Tibial artery (tissue), 4 donors: ENCODE results near the gene ITGB1.

ENCODE experiments used
- DNase-seq, 2 donors: peaks; one replicate each; pipeline ENCODE4 v3.0.0-alpha.2; 2019
- H3K27ac ChIP-seq, 2 donors: fragments of 200-600 bp; sonication (generic) in 1 of 2; 1 replicate in 1 of 2; 2 replicates in 1 of 2; pipeline ENCODE4 v1.5.1; 2018 to 2019; ENCODE audit warnings: mild to moderate bottlenecking in 1 of 2
- H3K27me3 ChIP-seq, 2 donors: fragments of 200-600 bp; sonication (generic) in 1 of 2; one replicate each; pipeline versions ENCODE4 v1.5.1 to v1.6.0; 2016 to 2019
- H3K36me3 ChIP-seq, 3 donors: fragments of 200-600 bp; sonication (generic) in 2 of 3; one replicate each; pipeline ENCODE4 v1.5.1; 2016 to 2019; ENCODE audit warnings: mild to moderate bottlenecking in 2 of 3
- H3K4me1 ChIP-seq, 4 donors: fragments of 200-600 bp; sonication (generic) in 2 of 4; 1 replicate in 3 of 4; 2 replicates in 1 of 4; pipeline ENCODE4 v1.5.1; 2016 to 2019
- H3K4me3 ChIP-seq, 2 donors: fragments of 200-600 bp; sonication (generic) in 1 of 2; 1 replicate in 1 of 2; 2 replicates in 1 of 2; pipeline ENCODE4 v1.5.1; 2018 to 2019; ENCODE audit warnings: mild to moderate bottlenecking in 2 of 2
- H3K9me3 ChIP-seq, 3 donors: fragments of 200-600 bp; sonication (generic) in 1 of 3; one replicate each; pipeline ENCODE4 v1.5.1; 2016 to 2019
- intact Hi-C: fragments of 100-400 bp; cut with DNase I; formaldehyde crosslinking; loops from one replicate; pipeline ENCODE4 v1.15.0; 2023; ENCODE audit warnings: low total_unique reads
- TF ChIP-seq, protein P1 (sequence below), 2 experiments: fragments of 200-600 bp in 1 of 2; fragments of 450-650 bp in 1 of 2; IDR thresholded peaks; one replicate each; pipeline ENCODE4 v1.5.1; 2017 to 2019; ENCODE audit warnings: antibody characterized with exemption in 2 of 2, mild to moderate bottlenecking in 1 of 2, moderate library complexity in 1 of 2

Gene ITGB1

DNA sequence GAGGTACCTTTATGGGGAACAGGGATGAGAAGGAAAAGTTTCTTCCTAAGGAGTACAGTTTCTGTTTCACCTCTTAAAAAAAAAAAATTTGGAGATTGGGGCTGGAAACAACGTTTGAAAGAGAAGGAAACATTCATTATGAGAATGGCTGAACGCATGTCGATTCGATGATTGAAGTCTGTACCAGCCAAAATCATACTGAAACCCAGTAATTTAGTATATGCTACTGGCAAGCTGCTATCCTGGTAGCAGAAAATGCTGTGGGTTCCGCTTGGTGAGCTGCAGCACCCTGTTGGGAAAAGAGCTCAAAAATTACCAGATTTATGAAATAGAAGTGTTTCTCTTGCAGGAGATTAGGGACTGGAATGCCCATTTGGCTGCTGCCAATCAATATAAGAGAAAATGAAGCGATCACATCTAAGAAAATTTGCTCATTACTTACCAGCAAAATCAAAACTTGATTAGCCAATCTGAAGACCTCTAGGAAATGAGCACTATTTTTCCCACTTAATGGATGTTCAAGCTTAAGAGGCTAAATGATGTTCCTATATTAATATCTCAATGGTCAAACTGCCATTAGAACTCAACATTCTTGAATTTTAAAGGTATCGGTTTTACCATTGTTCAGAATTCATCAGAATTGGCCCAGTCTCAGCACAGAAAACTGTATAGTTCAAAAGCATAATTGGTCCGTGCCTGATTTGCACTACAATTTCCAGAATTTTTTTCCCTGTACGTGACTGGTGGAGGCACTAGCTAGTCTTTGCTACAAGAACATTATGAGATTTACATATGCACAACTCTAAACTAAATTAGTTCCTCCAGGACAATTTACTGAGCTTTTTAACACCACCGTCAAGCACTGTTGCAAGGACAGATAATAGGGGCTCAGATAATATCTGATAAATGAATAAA is 1.2 kb upstream of the ITGB1 start:
- H3K9me3 ChIP-seq = no peaks in the 10 kb centered on the region
- peak overlapping the region; percentile 95 to 98 for H3K27ac ChIP-seq
- no peaks in the 10 kb centered on the region for H3K27me3 ChIP-seq
- H3K4me1 ChIP-seq = peaks cover 0 to 69% (median 36%) of the 10 kb centered on the region in 4 donors
- intact Hi-C loops = no loop called here
- H3K36me3 ChIP-seq = no peaks in the 10 kb centered on the region
- H3K4me3 ChIP-seq = peak overlapping the region; percentile 87 to 98
- TF ChIP-seq, protein P1, sequence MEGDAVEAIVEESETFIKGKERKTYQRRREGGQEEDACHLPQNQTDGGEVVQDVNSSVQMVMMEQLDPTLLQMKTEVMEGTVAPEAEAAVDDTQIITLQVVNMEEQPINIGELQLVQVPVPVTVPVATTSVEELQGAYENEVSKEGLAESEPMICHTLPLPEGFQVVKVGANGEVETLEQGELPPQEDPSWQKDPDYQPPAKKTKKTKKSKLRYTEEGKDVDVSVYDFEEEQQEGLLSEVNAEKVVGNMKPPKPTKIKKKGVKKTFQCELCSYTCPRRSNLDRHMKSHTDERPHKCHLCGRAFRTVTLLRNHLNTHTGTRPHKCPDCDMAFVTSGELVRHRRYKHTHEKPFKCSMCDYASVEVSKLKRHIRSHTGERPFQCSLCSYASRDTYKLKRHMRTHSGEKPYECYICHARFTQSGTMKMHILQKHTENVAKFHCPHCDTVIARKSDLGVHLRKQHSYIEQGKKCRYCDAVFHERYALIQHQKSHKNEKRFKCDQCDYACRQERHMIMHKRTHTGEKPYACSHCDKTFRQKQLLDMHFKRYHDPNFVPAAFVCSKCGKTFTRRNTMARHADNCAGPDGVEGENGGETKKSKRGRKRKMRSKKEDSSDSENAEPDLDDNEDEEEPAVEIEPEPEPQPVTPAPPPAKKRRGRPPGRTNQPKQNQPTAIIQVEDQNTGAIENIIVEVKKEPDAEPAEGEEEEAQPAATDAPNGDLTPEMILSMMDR (IDR thresholded peaks at IDR 0.05) = no peak
- DNase-seq = no peak

DNA sequence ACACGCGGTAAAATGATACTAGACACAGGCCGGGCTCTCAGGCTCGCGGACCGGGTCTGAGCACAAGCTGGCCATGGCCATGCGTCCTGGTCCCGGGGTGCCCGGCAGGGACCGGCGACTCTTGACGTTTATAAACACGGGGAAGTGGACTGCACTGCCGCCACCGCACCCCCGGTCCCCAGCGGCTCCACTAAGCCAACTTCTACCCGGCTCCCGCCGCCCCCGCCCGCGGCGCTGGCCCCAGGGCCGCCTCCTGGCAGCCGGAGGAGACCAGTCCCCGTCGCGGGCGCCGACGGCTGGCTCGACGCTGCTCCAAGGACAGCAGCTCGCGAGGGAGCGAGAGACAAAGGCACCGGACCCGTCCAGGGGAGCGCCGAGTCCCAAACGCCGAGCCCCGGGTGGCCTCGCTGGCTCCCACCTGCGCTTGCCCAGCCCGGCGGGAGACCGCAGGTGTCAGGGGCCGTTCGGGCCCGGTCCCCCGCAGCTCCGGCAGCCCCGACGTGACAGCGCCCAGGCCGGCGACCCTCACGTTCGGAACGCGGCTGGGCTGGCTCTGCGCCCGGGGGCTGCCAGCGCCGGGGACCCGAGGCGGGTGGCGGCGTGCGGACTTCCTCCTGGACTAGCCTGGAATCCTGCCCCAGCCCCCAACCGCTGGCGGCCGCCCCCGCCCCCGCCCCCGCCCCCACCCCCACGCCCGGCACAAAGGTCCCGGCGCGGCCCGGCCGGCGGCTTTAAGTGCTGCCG is 517 bp downstream of the ITGB1 start:
- Histone ChIP-seq H3K4me3 (peak overlapping the region; percentile 87 to 98), H3K4me1 (peaks cover 0 to 72% (median 41%) of the 10 kb centered on the region in 4 donors), H3K9me3 (no peaks in the 10 kb centered on the region), H3K36me3 (no peaks in the 10 kb centered on the region), H3K27me3 (no peaks in the 10 kb centered on the region), H3K27ac (peak overlapping the region; percentile 95 to 98)
- intact Hi-C loops = no loop called here
- TF ChIP-seq, protein P1 (IDR thresholded peaks at IDR 0.05) = no peak
- peak; percentile 55 to 83 for DNase-seq

DNA sequence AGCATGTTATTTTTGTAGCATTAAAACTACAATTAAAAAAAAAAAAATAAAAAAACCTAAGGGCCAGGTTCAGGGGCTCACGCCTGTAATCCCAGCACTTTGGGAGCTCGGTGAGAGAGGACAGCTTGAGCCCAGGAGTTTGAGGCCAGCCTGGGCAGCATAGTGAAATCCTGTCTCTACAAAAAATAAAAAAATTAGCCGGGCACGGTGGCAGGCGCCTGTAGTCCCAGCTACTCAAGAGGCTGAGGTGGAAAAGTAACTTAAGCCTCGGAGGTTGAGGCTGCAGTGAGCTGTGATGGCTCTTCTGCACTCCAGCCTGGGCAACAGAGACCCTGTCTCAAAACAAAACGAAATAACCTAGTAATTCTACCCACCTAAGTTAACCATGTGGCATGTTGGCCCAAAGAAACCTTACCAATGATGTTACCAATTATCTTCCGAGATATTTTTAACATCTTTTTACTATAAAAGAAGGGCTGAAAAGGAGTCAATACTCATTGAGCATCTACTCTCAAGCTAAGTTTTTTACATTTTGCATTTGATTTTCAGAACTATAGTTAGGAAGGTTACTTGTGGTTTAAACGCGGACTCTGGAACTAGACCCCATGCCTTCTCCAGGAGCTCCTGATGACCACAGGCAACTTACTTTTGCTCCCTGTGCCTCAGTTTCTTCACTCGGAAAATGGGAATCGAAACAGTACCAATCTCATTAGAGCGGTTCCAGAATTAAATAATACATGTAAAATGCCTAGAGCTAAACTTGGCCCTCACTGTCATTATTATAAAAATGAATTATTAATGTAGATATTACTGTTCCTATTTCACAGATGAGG is 1.4 kb downstream of the ITGB1 start:
- H3K36me3 ChIP-seq = no peaks in the 10 kb centered on the region
- H3K27ac ChIP-seq = peak overlapping the region; percentile 95 to 98
- TF ChIP-seq, protein P1 (IDR thresholded peaks at IDR 0.05) = no peak
- DNase-seq = no peak
- intact Hi-C loops = no loop called here
- no peaks in the 10 kb centered on the region for H3K9me3 ChIP-seq
- peak overlapping the region; percentile 87 to 98 for H3K4me3 ChIP-seq
- H3K27me3 ChIP-seq = no peaks in the 10 kb centered on the region
- H3K4me1 ChIP-seq = peaks cover 0 to 72% (median 37%) of the 10 kb centered on the region in 4 donors

DNA sequence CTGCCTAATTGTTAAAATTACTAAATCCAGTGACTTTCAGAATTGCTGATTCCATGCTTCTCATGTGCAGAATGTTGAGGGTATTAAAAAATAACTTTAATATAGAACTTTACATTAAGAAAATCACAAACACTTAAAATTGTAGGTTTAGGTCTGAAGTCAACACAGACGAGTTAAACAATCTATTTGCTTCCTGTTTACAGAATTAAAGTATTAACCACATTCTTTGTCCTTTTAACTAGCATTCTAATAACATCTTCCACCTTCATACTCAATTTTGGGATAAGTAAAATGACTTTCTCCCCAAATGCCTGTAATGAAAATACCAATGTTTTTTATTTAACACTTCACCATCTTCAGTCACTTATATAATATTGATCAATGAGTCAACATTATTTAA is 2.2 kb downstream of the ITGB1 start:
- intact Hi-C loops = no loop called here
- H3K4me3 ChIP-seq = peak overlapping the region; percentile 87 to 98
- DNase-seq = no peak
- H3K4me1 ChIP-seq = peaks cover 0 to 72% (median 38%) of the 10 kb centered on the region in 4 donors
- TF ChIP-seq, protein P1 (IDR thresholded peaks at IDR 0.05) = no peak
- no peaks in the 10 kb centered on the region for H3K27me3 ChIP-seq
- no peaks in the 10 kb centered on the region for H3K9me3 ChIP-seq
- peak overlapping the region; percentile 95 to 98 for H3K27ac ChIP-seq
- no peaks in the 10 kb centered on the region for H3K36me3 ChIP-seq

DNA sequence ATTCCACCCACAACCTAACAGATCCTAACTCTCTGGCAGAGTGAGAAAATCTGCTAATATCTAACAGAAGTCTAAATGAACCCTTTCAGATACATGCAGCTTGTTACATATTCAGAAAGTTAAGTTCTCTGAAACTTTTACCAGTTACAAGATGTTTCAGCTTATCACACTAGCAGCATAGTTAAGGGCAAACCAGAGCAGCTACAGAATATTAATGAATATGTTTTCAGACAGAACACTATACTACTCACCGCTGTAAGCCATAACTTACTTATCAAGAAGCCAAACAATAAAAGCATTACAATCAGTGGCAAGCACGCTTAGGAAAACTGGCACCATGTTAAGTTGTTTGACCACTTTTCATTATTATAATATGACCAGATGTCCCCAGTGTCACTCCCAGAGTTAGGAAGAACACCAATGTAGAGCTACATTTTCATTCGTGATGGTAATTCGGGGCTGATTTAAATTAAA is 2.7 kb downstream of the ITGB1 start:
- H3K36me3 ChIP-seq = no peaks in the 10 kb centered on the region
- H3K9me3 ChIP-seq = no peaks in the 10 kb centered on the region
- intact Hi-C loops = no loop called here
- H3K27me3 ChIP-seq = no peaks in the 10 kb centered on the region
- no peak for DNase-seq
- TF ChIP-seq, protein P1 (IDR thresholded peaks at IDR 0.05) = no peak
- peak overlapping the region; percentile 87 to 98 for H3K4me3 ChIP-seq
- H3K4me1 ChIP-seq = peaks cover 0 to 72% (median 37%) of the 10 kb centered on the region in 4 donors
- H3K27ac ChIP-seq = peak overlapping the region; percentile 53 to 95
